ENCODE data around the gene CHD1L. TPM values are rescaled to one million over a fixed set of nuclear protein-coding genes. Genes with fewer than 3 reads are reported as not detected.

Gene CHD1L
- total RNA-seq, 6 experiments from 2014 or later, result 21.7 to 34.3 (median 28.8) TPM

GRCh38 chr1:147264158-147264768 lies 21.8 kb downstream of the CHD1L start:
- H3K36me3 ChIP-seq, result peaks cover 0 to 31% (median 20%) of the 10 kb centered on the region in 4 donors

GRCh38 chr1:147266381-147266780 lies 23.9 kb downstream of the CHD1L start:
- Histone ChIP-seq H3K27me3 (no peaks in the 10 kb centered on the region), H3K4me3 (no peak overlapping the region), H3K9me3 (no peaks in the 10 kb centered on the region), H3K36me3 (peaks cover 0 to 36% (median 19%) of the 10 kb centered on the region in 4 donors), H3K27ac (no peak overlapping the region), H3K4me1 (no peaks in the 10 kb centered on the region)
- no peak for ATAC-seq
- no peak for TF ChIP-seq CTCF (IDR thresholded peaks at IDR 0.05)
- TF ChIP-seq POLR2A (IDR thresholded peaks at IDR 0.05), result no peak
- no peak for DNase-seq
- WGBS (ENCODE audit: insufficient coverage, low coverage, low lambda C conversion rate, missing lambda C conversion rate), result 95% methylated on average over 5 of the region's 5 CpGs
- intact Hi-C loops (cut with DNase I), result no loop called here

More at GRCh38 chr1:147264158-147264768, 21.8 kb downstream of the CHD1L start:
- H3K27me3 ChIP-seq, result no peaks in the 10 kb centered on the region
- no peaks in the 10 kb centered on the region for H3K9me3 ChIP-seq
- 85% methylated on average over 3 of the region's 3 CpGs for WGBS (ENCODE audit: insufficient coverage, low coverage, low lambda C conversion rate, missing lambda C conversion rate)
- no peak for TF ChIP-seq CTCF (IDR thresholded peaks at IDR 0.05)
- no peak for TF ChIP-seq POLR2A (IDR thresholded peaks at IDR 0.05)
- H3K4me3 ChIP-seq, result no peak overlapping the region
- intact Hi-C loops (cut with DNase I), result no loop called here
- H3K4me1 ChIP-seq, result no peaks in the 10 kb centered on the region
- no peak for DNase-seq
- H3K27ac ChIP-seq, result no peak overlapping the region
- ATAC-seq, result no peak

GRCh38 chr1:147267711-147268110 lies 25.2 kb downstream of the CHD1L start:
- H3K27me3 ChIP-seq, result no peaks in the 10 kb centered on the region
- H3K4me1 ChIP-seq, result no peaks in the 10 kb centered on the region
- TF ChIP-seq POLR2A (IDR thresholded peaks at IDR 0.05) (no peak), CTCF (IDR thresholded peaks at IDR 0.05) (no peak)
- H3K36me3 ChIP-seq, result peaks cover 0 to 39% (median 17%) of the 10 kb centered on the region in 4 donors
- ATAC-seq, result no peak
- no peaks in the 10 kb centered on the region for H3K9me3 ChIP-seq
- WGBS (ENCODE audit: insufficient coverage, low coverage, low lambda C conversion rate, missing lambda C conversion rate), result 86% methylated on average over 4 of the region's 4 CpGs
- no peak overlapping the region for H3K27ac ChIP-seq
- H3K4me3 ChIP-seq, result no peak overlapping the region
- intact Hi-C loops (cut with DNase I), result no loop called here
- DNase-seq, result no peak

- peaks cover 0 to 6% (median 3%) of the 10 kb centered on the region in 4 donors for H3K4me1 ChIP-seq
- no peaks in the 10 kb centered on the region for H3K27me3 ChIP-seq
- TF ChIP-seq CTCF (IDR thresholded peaks at IDR 0.05) (no peak), POLR2A (IDR thresholded peaks at IDR 0.05) (no peak)
- intact Hi-C loops (cut with DNase I), result no loop called here
- H3K36me3 ChIP-seq, result peaks cover 0 to 29% (median 13%) of the 10 kb centered on the region in 4 donors
- DNase-seq, result no peak
- H3K27ac ChIP-seq, result no peak overlapping the region
- H3K4me3 ChIP-seq, result no peak overlapping the region
- no peaks in the 10 kb centered on the region for H3K9me3 ChIP-seq
- WGBS (ENCODE audit: insufficient coverage, low coverage, low lambda C conversion rate, missing lambda C conversion rate), result 17% methylated on average over 2 of the region's 2 CpGs
- ATAC-seq, result no peak
These were observed 28.2 kb downstream of the CHD1L start for GRCh38 chr1:147270721-147271120.
